ENCODE results near the gene CLASP2. TPM values are rescaled to one million over a fixed set of nuclear protein-coding genes. Genes with fewer than 3 reads are reported as not detected.

Gene CLASP2
- total RNA-seq, 1 donor from 2014 or later: 64.0 TPM

GRCh38 chr3:33582234-33582633 lies 135.8 kb downstream of the CLASP2 start:
- Histone ChIP-seq H3K27ac (no peak overlapping the region), H3K4me1 (peaks cover 6% of the 10 kb centered on the region), H3K9me3 (no peaks in the 10 kb centered on the region), H3K4me3 (no peak overlapping the region), H3K27me3 (no peaks in the 10 kb centered on the region), H3K36me3 (peaks cover 46% of the 10 kb centered on the region)
- TF ChIP-seq, protein P1, sequence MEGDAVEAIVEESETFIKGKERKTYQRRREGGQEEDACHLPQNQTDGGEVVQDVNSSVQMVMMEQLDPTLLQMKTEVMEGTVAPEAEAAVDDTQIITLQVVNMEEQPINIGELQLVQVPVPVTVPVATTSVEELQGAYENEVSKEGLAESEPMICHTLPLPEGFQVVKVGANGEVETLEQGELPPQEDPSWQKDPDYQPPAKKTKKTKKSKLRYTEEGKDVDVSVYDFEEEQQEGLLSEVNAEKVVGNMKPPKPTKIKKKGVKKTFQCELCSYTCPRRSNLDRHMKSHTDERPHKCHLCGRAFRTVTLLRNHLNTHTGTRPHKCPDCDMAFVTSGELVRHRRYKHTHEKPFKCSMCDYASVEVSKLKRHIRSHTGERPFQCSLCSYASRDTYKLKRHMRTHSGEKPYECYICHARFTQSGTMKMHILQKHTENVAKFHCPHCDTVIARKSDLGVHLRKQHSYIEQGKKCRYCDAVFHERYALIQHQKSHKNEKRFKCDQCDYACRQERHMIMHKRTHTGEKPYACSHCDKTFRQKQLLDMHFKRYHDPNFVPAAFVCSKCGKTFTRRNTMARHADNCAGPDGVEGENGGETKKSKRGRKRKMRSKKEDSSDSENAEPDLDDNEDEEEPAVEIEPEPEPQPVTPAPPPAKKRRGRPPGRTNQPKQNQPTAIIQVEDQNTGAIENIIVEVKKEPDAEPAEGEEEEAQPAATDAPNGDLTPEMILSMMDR (IDR thresholded peaks at IDR 0.05): no peak
- intact Hi-C loops (cut with DNase I): no loop called here
- DNase-seq (no peak), ATAC-seq (no peak)

DNA sequence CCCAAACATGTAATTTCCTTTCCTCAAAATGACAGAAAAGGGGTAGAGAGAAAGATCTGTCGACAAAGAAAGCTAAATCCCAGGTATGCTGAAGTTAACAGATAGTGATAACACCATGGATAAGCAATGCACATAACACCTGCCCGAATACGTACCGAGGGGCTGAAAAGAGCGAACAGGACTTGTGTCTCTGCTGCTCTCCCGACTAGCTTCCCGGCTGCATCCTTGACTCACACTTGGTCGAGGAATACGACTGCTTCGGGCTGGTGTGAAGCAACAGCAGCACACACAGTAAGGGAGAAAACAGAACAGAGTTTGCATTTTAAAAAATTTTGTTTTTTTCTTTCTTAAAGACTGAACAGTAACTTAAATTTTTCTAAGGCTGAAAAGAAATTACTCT lies 136.4 kb downstream of the CLASP2 start:
- Histone ChIP-seq H3K27ac (no peak overlapping the region), H3K4me1 (peaks cover 6% of the 10 kb centered on the region), H3K36me3 (peaks cover 42% of the 10 kb centered on the region), H3K4me3 (no peak overlapping the region), H3K9me3 (no peaks in the 10 kb centered on the region), H3K27me3 (no peaks in the 10 kb centered on the region)
- intact Hi-C loops (cut with DNase I): no loop called here
- TF ChIP-seq, protein P1 (IDR thresholded peaks at IDR 0.05): no peak
- ATAC-seq: no peak
- no peak for DNase-seq

GRCh38 chr3:33579840-33580239 lies 138.2 kb downstream of the CLASP2 start:
- Histone ChIP-seq H3K36me3 (peaks cover 56% of the 10 kb centered on the region), H3K4me1 (peaks cover 6% of the 10 kb centered on the region), H3K9me3 (no peaks in the 10 kb centered on the region), H3K27me3 (no peaks in the 10 kb centered on the region), H3K27ac (no peak overlapping the region), H3K4me3 (no peak overlapping the region)
- intact Hi-C loops (cut with DNase I): no loop called here
- DNase-seq (no peak), ATAC-seq (no peak)
- TF ChIP-seq, protein P1 (IDR thresholded peaks at IDR 0.05): no peak

DNA sequence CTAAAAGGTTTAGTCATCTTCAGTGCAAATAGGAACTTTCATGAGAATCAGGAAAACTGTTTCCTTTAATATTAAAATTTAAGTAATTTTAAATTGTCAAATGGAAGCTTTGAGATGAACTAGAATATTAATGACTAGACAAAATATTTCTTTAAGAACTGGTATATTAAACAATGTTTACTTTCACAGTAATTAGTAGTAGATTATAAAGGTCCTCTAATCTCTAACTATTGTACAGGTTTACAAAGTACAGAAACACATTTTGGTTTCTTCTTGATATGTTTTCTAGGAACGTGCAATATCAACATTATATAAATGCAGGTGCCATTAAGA lies 138.9 kb downstream of the CLASP2 start:
- peaks cover 51% of the 10 kb centered on the region for H3K36me3 ChIP-seq
- no peak for DNase-seq
- H3K27me3 ChIP-seq: no peaks in the 10 kb centered on the region
- TF ChIP-seq, protein P1 (IDR thresholded peaks at IDR 0.05): no peak
- intact Hi-C loops (cut with DNase I): no loop called here
- no peak for ATAC-seq
- H3K4me1 ChIP-seq: peaks cover 6% of the 10 kb centered on the region
- H3K27ac ChIP-seq: no peak overlapping the region
- no peak overlapping the region for H3K4me3 ChIP-seq
- no peaks in the 10 kb centered on the region for H3K9me3 ChIP-seq

DNA sequence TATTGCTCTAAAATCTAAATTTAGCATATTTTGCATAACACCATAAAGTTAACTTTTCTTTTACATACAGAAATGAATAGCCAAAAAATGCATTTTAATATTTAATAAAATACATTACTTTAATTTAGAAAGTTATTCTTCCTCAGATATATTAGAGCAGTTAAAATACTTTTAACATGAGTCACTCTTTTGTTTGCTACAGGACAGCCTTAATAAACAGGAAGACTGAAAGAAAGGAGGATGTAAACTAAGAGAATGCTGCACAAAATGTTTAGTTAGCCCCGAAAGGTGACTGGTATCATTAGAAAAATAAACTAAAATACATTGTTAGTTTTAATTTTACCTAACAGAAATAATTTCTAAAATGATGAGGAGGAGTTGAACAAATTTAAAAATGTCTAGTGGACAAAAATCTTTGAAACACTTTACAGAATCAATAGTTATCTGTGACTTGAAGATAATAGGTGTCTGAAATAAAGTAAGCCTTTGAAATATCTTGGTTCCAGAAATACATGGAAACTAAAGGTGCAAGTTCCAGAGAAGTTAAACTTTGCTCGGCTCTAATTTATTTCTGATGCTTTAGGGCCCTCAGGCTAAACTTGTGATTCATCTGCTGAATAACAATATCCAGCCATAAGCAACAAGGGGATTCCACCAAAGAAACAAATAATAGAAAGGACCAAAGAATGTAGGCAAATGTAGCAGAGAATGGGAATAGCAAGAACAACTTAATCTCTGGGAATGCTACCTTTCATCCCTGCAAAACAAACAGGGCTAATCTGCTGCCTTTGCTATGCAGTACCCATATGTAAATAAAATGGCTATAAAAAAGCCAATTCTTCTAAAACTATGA lies 139.5 kb downstream of the CLASP2 start:
- intact Hi-C loops (cut with DNase I): no loop called here
- Histone ChIP-seq H3K4me3 (no peak overlapping the region), H3K27ac (no peak overlapping the region), H3K9me3 (no peaks in the 10 kb centered on the region), H3K4me1 (peaks cover 6% of the 10 kb centered on the region), H3K36me3 (peaks cover 49% of the 10 kb centered on the region), H3K27me3 (no peaks in the 10 kb centered on the region)
- ATAC-seq: no peak
- TF ChIP-seq, protein P1 (IDR thresholded peaks at IDR 0.05): no peak
- no peak for DNase-seq
